Left hindlimb (tissue), 1 donor: Measurements from ENCODE around the gene FAU.

ENCODE experiments used
- DNase-seq: peaks from one replicate; pipeline ENCODE4 v3.0.0-alpha.2; 2018

FAU gene

DNA sequence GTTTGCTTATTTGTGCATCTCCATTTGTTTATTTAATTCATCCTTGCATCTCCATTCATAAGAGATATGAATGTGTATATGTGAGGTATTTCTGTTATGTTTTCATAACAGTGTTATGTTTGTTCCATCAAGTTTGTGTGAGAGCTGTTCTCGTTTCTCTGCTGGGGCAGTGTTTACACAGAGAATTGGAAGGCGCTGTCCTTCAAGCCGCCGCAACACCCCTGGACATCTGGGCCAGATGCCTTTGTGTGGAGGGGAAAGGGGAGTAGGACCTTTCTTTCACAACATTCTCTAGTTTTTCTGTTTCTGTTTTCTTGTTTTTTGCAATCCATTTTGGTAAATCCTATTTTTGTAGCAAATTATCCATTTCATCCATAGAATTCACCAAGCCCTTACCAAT, 17.3 kb downstream of the FAU start:
- no peak for DNase-seq

GRCh38 chr11:65103476-65103875, 18.5 kb downstream of the FAU start:
- DNase-seq, result no peak

GRCh38 chr11:65102142-65103095, 19.5 kb downstream of the FAU start:
- DNase-seq, result no peak

GRCh38 chr11:65100674-65101350, 21.1 kb downstream of the FAU start:
- no peak for DNase-seq

- DNase-seq, result no peak
Measured at GRCh38 chr11:65096926-65097325, 25.0 kb downstream of the FAU start.

DNA sequence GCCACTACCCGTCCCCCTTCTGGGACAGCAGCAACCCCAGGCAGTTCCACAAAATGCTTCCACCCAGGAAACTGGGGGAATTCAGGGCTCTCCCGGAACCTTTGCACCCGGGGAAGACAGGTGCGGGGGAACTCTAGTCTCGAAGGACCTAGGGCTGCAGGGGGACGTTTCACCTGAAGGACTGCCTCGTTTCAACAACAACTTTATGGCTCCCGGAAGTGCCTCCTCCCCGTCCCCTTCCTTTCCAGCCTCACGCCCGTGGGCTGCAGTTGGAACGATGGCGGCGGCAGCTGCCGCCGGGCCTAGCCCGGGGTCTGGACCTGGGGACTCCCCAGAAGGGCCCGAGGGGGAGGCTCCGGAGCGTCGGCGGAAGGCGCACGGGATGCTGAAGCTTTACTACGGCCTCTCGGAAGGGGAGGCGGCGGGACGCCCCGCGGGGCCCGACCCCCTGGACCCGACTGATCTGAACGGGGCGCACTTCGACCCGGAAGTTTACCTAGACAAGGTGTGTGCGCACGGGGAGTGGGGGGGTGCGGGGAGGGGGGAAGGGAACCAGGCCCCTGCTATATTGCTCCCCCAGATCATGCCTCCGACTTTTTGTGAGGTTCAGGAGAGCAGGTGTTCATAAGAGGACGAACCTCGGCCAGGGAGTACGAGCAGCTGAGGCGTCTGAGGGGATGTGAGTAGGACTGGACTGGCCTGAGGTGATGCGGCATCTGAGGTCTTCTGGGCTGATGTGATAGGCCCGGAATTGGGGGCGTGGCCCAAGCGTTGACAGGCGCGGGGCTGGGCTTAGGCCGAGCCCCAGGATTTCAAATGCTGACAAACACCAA, 25.7 kb downstream of the FAU start, which contains the start of gene VPS51:
TSS of gene VPS51 (plus strand) at position 241 of the 833 bp plus-strand sequence. CDS start at position 278, 37 bp downstream.
- peak; percentile 89 for DNase-seq

GRCh38 chr11:65095427-65095826, 26.5 kb downstream of the FAU start:
- DNase-seq, result no peak

GRCh38 chr11:65090628-65091027, 31.3 kb downstream of the FAU start:
- DNase-seq, result no peak

DNA sequence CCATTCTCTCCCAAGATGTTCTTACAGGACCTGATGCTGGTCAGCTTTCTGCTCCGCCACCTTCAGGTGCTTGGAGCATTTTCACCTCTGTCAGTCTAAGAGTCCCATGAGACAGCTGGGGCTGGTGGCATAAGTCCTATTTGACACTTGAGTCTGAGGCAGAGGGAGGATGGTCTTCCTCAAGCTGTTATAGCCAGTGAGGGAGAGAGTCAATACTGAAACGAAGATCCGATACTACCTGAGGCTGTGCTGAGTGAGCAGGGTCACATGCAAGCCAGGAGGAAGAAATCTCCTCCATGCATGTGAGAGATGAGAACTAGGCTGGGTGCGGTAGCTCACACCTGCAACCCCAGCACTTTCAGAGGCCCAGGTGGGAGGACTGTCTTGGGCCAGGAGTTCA, 32.3 kb downstream of the FAU start:
- DNase-seq, result no peak

DNA sequence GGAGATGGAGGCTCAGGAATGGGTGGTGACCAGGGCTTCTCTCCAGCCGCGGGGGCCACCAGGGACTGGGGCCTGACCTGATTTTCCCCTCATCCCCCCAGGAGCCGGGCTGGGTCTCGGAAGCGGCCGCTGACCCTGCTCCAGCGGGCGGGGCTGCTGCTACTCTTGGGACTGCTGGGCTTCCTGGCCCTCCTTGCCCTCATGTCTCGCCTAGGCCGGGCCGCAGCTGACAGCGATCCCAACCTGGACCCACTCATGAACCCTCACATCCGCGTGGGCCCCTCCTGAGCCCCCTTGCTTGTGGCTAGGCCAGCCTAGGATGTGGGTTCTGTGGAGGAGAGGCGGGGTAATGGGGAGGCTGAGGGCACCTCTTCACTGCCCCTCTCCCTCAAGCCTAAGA, 34.1 kb downstream of the FAU start:
- DNase-seq, result no peak

GRCh38 chr11:65087216-65087615, 34.7 kb downstream of the FAU start:
- DNase-seq, result no peak

DNA sequence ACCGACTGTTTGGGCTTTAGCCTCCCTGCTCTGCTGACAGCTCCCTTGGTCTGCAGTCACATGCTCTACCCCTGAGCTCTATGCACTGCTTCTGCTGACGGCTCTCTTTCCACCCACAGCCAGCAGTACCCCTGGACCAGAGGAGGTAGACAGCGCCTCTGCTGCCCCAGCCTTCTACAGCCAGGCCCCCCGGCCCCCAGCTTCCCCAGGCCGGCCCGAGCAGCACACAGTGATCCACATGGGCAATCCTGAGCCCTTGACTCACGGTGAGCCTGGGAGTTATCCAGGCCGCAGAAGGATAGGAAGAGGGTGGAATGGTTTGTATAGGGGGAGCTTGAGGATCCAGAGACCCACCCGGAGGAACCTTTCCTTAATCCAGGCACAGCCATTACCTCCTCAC, 35.1 kb downstream of the FAU start:
- DNase-seq, result no peak

DNA sequence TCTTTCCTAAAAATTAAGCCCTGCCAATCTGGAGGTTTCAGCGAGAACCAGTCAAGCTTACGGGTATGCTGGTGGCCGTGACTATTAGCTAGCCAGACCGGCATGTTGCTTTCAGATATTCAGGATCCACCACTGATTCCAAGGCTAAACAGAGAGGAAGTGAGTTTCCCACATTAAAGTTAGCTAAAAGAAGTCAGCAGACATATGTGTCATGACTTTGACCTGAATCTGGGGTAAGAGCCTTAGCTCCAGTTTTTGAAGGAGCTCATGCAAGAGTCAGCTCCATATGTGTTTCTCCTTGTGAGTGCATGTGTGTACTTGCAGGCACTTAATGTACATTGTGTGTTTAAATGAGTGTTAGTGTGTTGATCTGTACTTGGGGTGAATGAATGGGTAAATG, 36.5 kb downstream of the FAU start:
- DNase-seq, result no peak

DNA sequence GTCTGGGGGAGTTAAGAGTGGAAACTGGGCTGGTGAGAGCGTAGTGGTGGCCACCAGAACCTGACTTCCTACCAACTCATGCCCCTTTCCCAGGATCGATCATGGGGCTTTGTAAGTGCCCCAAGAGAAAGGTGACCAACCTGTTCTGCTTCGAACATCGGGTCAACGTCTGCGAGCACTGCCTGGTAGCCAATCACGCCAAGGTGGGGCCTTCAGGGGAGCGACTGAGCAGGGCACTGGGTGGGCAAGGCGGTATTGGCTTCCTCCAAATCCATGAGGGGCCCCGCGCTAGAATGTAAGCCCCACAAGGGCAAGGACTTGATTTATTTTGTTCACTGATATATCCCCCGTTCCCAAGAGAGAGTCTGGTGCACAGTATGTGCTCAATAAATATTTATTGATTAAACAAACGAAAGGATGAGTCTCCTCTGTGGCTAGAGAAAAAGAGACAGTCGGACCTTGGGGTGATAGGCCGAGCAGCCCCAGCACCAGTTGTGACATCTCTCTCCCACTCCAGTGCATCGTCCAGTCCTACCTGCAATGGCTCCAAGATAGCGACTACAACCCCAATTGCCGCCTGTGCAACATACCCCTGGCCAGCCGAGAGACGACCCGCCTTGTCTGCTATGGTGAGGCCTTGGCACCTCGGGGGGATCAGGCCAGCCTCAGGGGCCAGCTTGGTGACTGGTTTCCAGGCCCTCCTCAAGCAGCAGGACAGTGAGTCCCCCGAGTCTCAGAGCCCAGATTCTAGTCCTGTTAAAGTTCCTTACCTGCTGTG, 37.1 kb downstream of the FAU start:
- no peak for DNase-seq

DNA sequence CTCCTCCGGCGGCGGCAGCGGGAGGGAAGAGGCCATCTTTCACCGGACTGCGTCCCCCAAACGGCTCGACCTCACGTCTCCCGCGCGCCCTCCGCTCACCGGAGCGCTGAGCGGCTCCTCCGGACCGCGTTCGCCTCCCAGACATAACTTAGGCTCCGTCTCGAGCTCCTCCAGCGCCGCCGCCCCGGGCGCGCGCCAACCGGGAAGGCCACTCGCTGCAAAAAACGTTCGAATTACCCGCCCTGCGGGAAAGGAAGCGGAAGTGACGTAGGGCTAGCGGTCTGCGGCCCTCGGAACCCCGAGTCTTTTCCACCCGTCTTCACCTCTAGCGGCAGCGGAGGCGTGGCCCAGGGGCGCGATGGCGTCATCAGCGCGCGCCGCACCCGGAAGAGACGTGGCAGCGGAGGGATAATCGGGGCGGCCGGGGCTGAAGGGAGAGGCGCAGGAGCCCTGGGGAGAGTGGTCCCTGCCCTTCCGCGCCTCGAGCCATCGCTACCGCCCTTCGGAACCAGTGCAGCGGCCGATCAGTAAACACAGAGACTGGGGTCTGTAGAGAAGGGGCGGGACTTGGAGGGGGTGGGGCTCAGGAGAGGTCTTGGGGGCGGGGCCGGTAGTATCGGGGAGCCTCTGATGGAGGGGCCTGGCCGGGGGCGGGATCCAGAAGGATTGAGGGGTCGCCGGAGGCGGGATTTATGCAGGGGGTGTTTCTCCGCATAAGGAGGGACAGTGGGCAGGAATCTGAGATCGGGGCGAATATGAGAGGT, 37.9 kb downstream of the FAU start, which contains the start of the genes CDCA5 and ZFPL1:
TSS of gene CDCA5 (minus strand) at position 207 of the 764 bp plus-strand sequence. CDS start at position 145, 62 bp downstream.
TSS of gene ZFPL1 (plus strand) at position 389 of the 764 bp plus-strand sequence. CDS start 477 bp downstream, outside the sequence.
- peak; percentile 97 for DNase-seq

DNA sequence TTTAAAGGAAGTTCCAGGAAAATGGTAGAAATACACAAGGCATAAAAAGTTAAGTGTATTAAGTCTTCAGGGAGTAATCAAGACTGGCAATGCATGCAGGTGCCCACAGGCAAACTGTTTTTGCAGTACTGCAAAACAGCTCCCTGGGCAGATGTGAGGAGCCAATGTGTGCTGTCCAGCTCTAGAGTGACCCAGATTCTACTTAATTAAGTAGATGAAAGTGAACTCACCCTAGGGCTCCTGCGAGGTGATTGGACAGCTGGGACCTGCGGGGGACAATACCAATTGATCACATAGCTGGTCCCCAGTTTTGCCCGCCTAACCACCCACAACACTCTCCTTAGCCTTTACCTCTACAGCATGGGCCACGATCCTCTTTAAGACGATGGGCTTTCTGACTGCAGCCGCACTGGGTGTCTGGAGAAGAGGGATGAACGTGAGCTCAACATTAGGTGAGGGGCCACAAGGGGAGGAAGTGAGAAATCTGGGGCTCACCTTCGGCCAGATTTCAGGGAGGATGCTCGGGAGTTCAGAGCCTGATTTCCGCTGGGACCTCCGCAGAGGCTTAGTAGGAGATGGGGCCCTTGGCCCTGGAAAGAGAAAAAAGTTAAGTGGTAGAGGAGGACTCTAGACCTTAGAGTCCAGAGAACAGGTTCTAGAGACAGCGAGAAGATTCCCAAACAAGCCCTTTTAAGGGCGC, 38.6 kb downstream of the FAU start:
- DNase-seq, result no peak

DNA sequence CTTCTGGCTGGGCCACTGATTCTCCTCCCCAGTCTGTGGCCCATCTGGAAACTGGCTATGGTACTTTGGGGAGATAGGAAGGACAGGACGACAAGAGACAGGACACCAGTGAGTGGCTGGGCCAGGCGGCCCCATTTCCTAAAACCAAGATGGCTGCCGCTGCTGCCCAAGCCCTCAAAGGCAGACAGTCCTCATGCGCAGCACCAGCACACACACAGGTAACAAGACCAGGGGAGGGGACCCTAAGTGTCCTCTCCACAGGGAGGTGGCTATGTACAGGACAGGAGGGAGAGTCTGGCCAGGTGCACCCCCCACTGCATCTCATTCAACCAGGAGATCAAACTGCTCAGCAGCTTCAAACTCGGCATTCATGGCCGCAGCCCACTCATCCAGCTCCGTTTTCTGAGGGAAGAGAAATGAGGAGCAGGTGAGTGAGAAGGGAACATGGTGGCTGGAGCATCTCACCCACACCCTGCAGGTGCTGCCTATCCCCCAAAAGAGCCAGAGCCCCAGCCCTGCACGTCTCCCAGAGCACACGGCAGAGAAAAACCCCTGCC, 43.1 kb downstream of the FAU start:
- peak; percentile 17 for DNase-seq

DNA sequence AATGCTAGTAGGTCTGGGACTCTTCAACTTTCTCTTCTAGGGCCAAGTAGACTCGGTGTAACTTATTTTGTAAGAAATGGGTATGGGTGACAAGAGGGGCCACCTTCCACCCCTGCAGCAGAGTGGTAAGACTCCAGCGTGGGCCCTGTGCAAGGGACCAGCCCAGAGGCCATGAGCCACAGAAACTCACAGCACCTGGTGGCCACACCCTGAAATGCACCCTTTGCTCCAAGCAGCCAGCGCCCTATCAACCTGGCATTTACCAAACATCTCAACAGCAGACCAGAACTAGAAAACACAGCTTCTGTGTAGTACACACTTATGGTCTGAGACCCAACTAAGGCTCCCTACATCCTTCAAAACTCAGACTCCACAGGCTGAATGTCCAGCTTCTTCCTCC, 43.8 kb downstream of the FAU start:
- DNase-seq, result no peak

- no peak for DNase-seq
Measured at GRCh38 chr11:65077451-65077850, 44.5 kb downstream of the FAU start.

DNA sequence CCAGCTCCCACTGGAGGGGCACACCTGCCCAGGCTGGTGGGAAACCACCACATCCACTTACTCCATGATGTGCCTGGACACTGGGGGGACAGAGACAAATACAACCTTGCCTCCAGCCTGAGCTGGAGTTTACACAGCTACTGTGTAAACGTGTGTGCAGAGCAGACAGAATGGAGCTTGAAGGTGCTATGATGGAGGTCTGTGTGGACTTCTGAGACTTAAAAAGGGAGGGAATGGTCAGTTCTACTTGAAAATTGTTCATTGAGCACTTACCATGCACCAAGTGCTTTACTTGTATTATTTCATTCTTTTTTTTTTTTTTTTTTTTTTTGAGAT, 49.3 kb downstream of the FAU start:
- DNase-seq, result no peak
